NCI-H2029 (cell line): ENCODE measurements around the gene HOXA11.

Experiments
- DNase-seq: peaks from one replicate; lab custom pipeline; 2025; lab: John Stamatoyannopoulos, UW

The HOXA11 gene

GRCh38 chr7:27169658-27170425, 15.2 kb downstream of the HOXA11 start:
- DNase-seq = no peak

- DNase-seq = no peak
Observed at GRCh38 chr7:27168265-27168947, 16.6 kb downstream of the HOXA11 start.

- DNase-seq = no peak
Observed at GRCh38 chr7:27167916-27168264, 17.1 kb downstream of the HOXA11 start.

- DNase-seq = no peak
Observed at GRCh38 chr7:27166531-27167505, 18.2 kb downstream of the HOXA11 start.

GRCh38 chr7:27165996-27166530, 19.0 kb downstream of the HOXA11 start:
- DNase-seq = no peak

- DNase-seq = no peak
Observed at GRCh38 chr7:27165089-27165995, 19.7 kb downstream of the HOXA11 start, which contains the start of gene HOXA9. TSS of gene HOXA9 (minus strand) at chr7:27165537. CDS start at chr7:27165457, 80 bp downstream.

- DNase-seq = no peak
Observed at GRCh38 chr7:27164367-27165088, 20.5 kb downstream of the HOXA11 start.

GRCh38 chr7:27164045-27164366, 21.0 kb downstream of the HOXA11 start:
- no peak for DNase-seq

GRCh38 chr7:27163288-27164044, 21.6 kb downstream of the HOXA11 start:
- no peak for DNase-seq

- DNase-seq = no peak
Observed at GRCh38 chr7:27162561-27163287, 22.3 kb downstream of the HOXA11 start.

- DNase-seq = no peak
Observed at GRCh38 chr7:27161721-27162560, 23.1 kb downstream of the HOXA11 start.

GRCh38 chr7:27161214-27161720, 23.8 kb downstream of the HOXA11 start:
- DNase-seq = no peak

- peak; percentile 7 for DNase-seq
Observed at GRCh38 chr7:27160546-27161213, 24.4 kb downstream of the HOXA11 start.

- DNase-seq = no peak
Observed at GRCh38 chr7:27160145-27160545, 24.9 kb downstream of the HOXA11 start.

GRCh38 chr7:27159266-27160144, 25.5 kb downstream of the HOXA11 start:
- no peak for DNase-seq
